Measurements from ENCODE around the gene ADAM23.

The ADAM23 gene

DNA sequence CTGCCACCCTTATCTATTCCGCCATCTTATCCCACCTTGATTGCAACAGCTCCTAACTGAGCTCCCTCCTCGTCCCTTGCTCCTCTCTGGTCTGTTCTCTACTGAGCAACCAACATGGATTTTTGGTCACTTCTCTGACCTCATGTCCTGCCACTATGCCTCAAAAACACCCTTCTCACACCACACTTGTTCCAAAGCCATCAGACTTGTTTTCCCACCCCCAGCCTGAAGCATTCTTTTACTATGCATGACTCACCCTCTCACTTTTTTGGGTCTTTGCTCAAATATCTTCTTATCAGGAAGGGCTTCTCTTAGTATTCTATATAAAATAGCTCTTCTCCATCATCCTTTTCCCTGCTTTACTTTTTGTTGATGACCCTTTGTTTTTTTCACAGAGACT is 196.3 kb downstream of the ADAM23 start:
- DNase-seq (ENCODE audit: low read depth in 2 of 2, low spot score in 1 of 2): no peak

DNA sequence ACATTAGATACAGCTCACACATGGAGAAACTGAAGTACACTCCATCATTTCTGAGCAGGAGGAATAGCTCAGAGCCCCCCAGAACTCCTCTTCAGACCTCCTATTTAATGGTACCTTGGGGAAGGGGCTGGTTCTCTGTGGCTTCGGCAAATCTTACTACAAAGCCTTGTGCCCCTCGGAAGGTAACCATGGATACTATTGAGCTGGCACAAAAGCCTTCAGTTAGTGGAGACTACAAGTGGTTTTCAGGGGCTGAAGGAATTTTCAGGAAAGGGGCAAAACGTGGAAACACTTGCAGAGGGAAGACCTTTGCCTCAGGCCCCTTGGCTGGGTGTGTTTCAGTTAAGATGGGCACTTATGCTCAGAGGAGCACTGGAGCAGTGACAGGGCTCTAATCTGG is 197.9 kb downstream of the ADAM23 start:
- DNase-seq (ENCODE audit: low read depth in 2 of 2, low spot score in 1 of 2): no peak

DNA sequence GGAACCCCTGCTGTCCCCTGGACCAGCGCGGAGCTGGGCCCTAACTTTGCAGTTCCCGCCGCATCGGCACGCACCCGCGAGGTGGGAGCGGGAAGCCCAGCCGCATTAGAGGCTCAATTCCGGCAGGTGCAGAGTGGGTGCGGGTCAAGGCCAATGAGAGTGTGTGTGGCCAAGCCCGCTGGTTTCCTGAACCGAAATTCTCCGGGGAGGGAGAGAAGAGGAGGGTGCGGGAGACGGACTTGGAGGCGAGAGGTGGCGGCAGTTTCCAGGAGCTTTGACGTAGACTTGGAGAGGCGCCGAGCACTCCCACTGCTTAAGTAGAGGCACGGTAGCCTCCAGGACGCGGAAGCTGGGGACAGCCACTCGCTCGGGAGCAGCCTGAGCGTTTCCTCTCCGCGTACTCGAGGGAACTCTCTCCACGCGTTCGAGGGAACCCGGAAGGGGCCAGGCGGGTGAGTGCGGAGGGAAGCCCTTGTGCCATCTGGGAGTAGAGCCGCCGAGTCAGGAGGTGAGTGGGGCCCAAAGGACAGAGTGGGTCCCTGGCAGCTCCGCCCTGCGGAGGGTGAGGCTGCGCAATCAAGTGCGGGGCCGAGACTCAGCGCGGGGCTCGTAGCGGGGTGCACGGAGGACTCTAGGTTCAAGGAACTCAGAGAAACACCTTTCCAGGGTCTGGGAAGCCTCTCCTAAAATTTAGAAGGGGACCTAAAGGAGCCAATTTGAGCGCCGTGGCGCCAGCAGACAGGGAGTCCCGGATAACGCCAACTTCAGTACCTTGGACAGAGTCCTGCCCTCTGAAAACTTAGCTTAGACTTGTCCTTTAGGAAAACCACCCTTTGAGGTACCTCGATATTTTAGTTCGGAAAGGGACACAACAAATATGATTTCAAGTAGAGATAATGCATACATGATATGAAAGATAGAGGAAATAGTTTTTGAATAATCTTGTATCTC is 199.0 kb downstream of the ADAM23 start, which contains the start of gene FAM237A:
Gene FAM237A, plus strand, starts transcription at position 413 of the 951 bp plus-strand sequence. CDS start 1,750 bp downstream, outside the sequence.
- no peak for DNase-seq (ENCODE audit: low read depth in 2 of 2, low spot score in 1 of 2)

GRCh38 chr2:206647985-206648384 is 204.7 kb downstream of the ADAM23 start:
- DNase-seq (ENCODE audit: low read depth in 2 of 2, low spot score in 1 of 2): no peak

GRCh38 chr2:206657087-206657486 is 213.8 kb downstream of the ADAM23 start:
- DNase-seq (ENCODE audit: low read depth in 2 of 2, low spot score in 1 of 2): no peak

DNA sequence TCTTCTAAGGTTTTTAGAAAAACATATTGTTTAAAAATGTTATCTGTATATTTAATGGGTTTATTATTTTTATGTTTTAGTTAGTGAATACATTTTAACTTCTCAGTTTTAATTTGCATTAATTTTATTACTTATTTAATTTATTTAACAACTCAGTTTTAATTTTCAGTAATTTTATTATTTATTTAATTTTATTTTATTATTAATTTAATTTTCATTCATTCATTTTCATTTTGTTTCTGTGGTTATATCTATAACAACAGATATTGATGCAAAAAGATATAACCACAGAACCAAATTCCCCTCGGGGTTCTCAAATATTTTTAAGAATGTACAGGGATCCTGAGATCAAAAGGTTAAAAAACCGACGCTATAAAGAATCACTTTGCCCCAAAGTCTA is 221.9 kb downstream of the ADAM23 start:
- no peak for DNase-seq (ENCODE audit: low read depth in 2 of 2, low spot score in 1 of 2)
